ENCODE results near the gene MAD1L1. TPM values are rescaled to one million over a fixed set of nuclear protein-coding genes. Genes with fewer than 3 reads are reported as not detected.

The MAD1L1 gene
- total and polyA plus RNA-seq, 2 of the 8 experiments (the other 6 are each of a cell fraction or from before 2014, with no cell fraction given): 40.4 to 44.6 TPM

DNA sequence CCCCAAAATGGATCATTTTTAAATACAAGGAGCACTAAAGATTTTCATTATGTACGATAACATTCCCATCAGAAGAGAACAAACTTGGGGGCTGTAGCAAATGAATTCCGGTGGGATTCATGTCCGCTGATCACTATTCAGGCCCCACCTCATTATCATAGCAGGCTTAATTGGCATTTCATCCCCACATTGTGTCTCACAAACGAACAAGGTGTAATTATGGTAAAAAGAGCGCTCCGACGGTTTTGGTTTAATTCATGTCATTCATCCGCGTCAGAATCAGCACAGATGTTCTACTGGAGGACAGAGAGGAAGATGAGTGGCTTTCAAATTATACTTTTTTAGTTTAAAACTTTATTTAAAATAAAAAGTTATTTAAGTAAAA lies 124.7 kb downstream of the MAD1L1 start:
- Histone ChIP-seq H2BK20ac (ENCODE audit: low read length) (no peak overlapping the region), H2BK5ac (ENCODE audit: low read depth, low read length) (no peak overlapping the region), H4K91ac (replicated peaks; ENCODE audit: insufficient read length, low read length) (no peak overlapping the region), H3K56ac (replicated peaks; ENCODE audit: insufficient read length, low read depth, low read length) (no peak overlapping the region), H4K8ac (ENCODE audit: extremely low read depth, insufficient read depth, low read length) (no peak overlapping the region), H2AFZ (ENCODE audit: low read length) (no peak overlapping the region), H3K27me3 (replicated peaks in 1 of 4; ENCODE audit: control insufficient read depth in 3 of 4, extremely low read depth in 1 of 4, insufficient read depth in 3 of 4, low read length in 3 of 4) (no peaks in the 10 kb centered on the region), H2BK15ac (ENCODE audit: low read length) (no peak overlapping the region), H3K9ac (replicated peaks in 1 of 4; ENCODE audit: extremely low read depth in 1 of 4, low read depth in 3 of 4, low read length in 3 of 4) (no peak overlapping the region), H2BK12ac (ENCODE audit: low read depth, low read length) (no peak overlapping the region), H2AK5ac (ENCODE audit: low read depth, low read length) (no peak overlapping the region), H3K79me1 (ENCODE audit: low read depth, low read length) (peaks cover 4% of the 10 kb centered on the region), H3K36me3 (ENCODE audit: control insufficient read depth in 2 of 4, insufficient read depth in 4 of 4, low read length in 3 of 4) (no peaks in the 10 kb centered on the region), H2BK120ac (replicated peaks; ENCODE audit: low read depth, low read length) (no peak overlapping the region), H4K20me1 (replicated peaks in 1 of 2; ENCODE audit: control insufficient read depth in 1 of 2, insufficient read depth in 2 of 2, low read length in 2 of 2) (peaks cover 0 to 2% of the 10 kb centered on the region in 2 experiments), H3K9me3 (ENCODE audit: insufficient read depth in 2 of 2, low read depth in 1 of 2, low read length in 1 of 2) (no peaks in the 10 kb centered on the region), H3K14ac (ENCODE audit: insufficient read length) (no peak overlapping the region), H3K4me1 (replicated peaks in 1 of 4; ENCODE audit: control insufficient read depth in 3 of 4, insufficient read depth in 4 of 4, low read length in 3 of 4) (peaks cover 0 to 44% (median 14%) of the 10 kb centered on the region in 4 experiments; a peak in 6 of 7 replicates), H4K5ac (ENCODE audit: insufficient read length, low read depth, low read length) (no peak overlapping the region), H3K4ac (replicated peaks; ENCODE audit: insufficient read length, low read depth, low read length) (no peak overlapping the region), H3K23ac (ENCODE audit: insufficient read length) (no peak overlapping the region), H3K4me3 (ENCODE audit: extremely low read depth in 1 of 4, insufficient read depth in 2 of 4, low read depth in 3 of 4, low read length in 4 of 4) (no peak overlapping the region), H3K27ac (ENCODE audit: low read depth, low read length) (no peak overlapping the region), H3K79me2 (ENCODE audit: control insufficient read depth in 1 of 2, insufficient read depth in 2 of 2, low read length in 2 of 2) (peaks cover 0 to 4% of the 10 kb centered on the region in 2 experiments; a peak in 1 of 4 replicates), H3K18ac (ENCODE audit: extremely low read depth, low read length) (no peak overlapping the region), H3K23me2 (ENCODE audit: low read depth, low read length) (no peaks in the 10 kb centered on the region), H3K4me2 (ENCODE audit: insufficient read depth in 1 of 2, low read depth in 2 of 2, low read length in 2 of 2) (no peak overlapping the region; a peak in 1 of 4 replicates)
- no peak for FAIRE-seq
- ChIA-PET CTCF (ENCODE audit: partially characterized antibody) (interaction anchor here (0.7 to 0.8 kb wide), 3 partner anchors 19 to 101 kb away, joined by 3 read pairs; no protein-coding TSS in a partner anchor), POLR2A (ENCODE audit: partially characterized antibody) (interaction anchor here (1.0 kb wide), 1 partner anchor 295 kb away, joined by 3 read pairs; the partner anchor contains the start of gene CHST12)
- 95% methylated on average over 9 of the region's 9 CpGs; no CpG with 5 or more reads in 1 of the 2 experiments for WGBS, 2 experiments (ENCODE audit: extremely low coverage in 1 of 2, insufficient coverage in 1 of 2, insufficient read length in 1 of 2, insufficient replicate concordance in 2 of 2, low coverage in 1 of 2, low lambda C conversion rate in 2 of 2, missing lambda C conversion rate in 1 of 2)
- no peak for DNase-seq (ENCODE audit: low read depth in 1 of 2, low spot score in 2 of 2)
- TF ChIP-seq HDAC2 (IDR thresholded peaks at IDR 0.05; ENCODE audit: borderline replicate concordance in 1 of 2, low read depth in 2 of 2, low read length in 2 of 2): no peak
- TF ChIP-seq POLR2AphosphoS5 (IDR thresholded peaks at IDR 0.05; ENCODE audit: low read depth, low read length): no peak
- no peak for TF ChIP-seq NANOG (IDR thresholded peaks at IDR 0.05; ENCODE audit: insufficient read depth, low read depth, low read length, poor library complexity, severe bottlenecking)
- no peak for TF ChIP-seq TAF7 (optimal IDR thresholded peaks at IDR 0.05; ENCODE audit: borderline replicate concordance, low read depth, low read length)
- TF ChIP-seq SP4 (IDR thresholded peaks at IDR 0.05; ENCODE audit: low read length): no peak
- TF ChIP-seq SIRT6 (IDR thresholded peaks at IDR 0.05; ENCODE audit: low read length): no peak
- TF ChIP-seq CHD2 (IDR thresholded peaks at IDR 0.05; ENCODE audit: low read length): no peak
- TF ChIP-seq CTBP2 (IDR thresholded peaks at IDR 0.05; ENCODE audit: borderline replicate concordance, insufficient read depth, insufficient read length, low read length): no peak
- no peak for TF ChIP-seq GABPA (IDR thresholded peaks at IDR 0.05; ENCODE audit: borderline replicate concordance, insufficient read depth, low read length)
- TF ChIP-seq ATF3 (IDR thresholded peaks at IDR 0.05; ENCODE audit: insufficient read depth, low read depth, low read length): no peak
- no peak for TF ChIP-seq HDAC6 (IDR thresholded peaks at IDR 0.05; ENCODE audit: low read depth, low read length)
- TF ChIP-seq NRF1 (IDR thresholded peaks at IDR 0.05; ENCODE audit: low read depth, low read length): no peak
- no peak for TF ChIP-seq RFX5 (IDR thresholded peaks at IDR 0.05; ENCODE audit: borderline replicate concordance, low read depth, low read length)
- no peak for TF ChIP-seq POLR2A (IDR thresholded peaks at IDR 0.05; ENCODE audit: control extremely low read depth in 1 of 2, low read depth in 2 of 2, low read length in 2 of 2)
